ENCODE data around the gene CTIF. TPM values are rescaled to one million over a fixed set of nuclear protein-coding genes. Genes with fewer than 3 reads are reported as not detected.

The CTIF gene
- polyA plus RNA-seq, 1 experiment, result 40.2 TPM

DNA sequence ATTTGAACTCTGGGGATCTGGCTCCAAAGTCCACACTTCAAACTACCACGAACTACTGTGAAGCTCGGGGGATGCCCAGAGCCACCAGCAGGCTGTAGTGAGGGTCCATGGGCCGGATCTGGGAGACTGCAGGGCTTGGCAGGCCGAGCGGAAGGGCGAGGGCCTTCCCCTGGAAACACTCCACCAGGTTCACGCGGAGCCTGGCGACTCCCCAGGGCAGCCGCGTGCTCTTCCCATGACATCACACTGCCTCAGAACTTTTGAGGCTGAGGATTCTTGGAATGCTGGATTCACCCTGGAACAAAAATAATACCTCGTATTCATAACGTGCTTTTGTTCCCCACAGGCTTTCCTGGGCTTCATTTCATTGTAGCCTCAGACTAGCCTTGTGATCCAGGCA is 210.9 kb downstream of the CTIF start:
- Histone ChIP-seq H3K27me3 (ENCODE audit: control insufficient read depth, insufficient read depth, low read length) (no peaks in the 10 kb centered on the region), H3K27ac (ENCODE audit: low read depth, low read length) (peak overlapping the region; percentile 21), H3K4me3 (ENCODE audit: low read depth, low read length) (no peak overlapping the region), H3K9me3 (ENCODE audit: control insufficient read depth, insufficient read depth, low read length) (no peaks in the 10 kb centered on the region; the same call in 1 of the 2 replicates)
- ChIA-PET POLR2A (no interaction called here), CTCF (no interaction called here)
- no peak for DNase-seq (ENCODE audit: low read depth, low spot score)
- TF ChIP-seq, protein P1, sequence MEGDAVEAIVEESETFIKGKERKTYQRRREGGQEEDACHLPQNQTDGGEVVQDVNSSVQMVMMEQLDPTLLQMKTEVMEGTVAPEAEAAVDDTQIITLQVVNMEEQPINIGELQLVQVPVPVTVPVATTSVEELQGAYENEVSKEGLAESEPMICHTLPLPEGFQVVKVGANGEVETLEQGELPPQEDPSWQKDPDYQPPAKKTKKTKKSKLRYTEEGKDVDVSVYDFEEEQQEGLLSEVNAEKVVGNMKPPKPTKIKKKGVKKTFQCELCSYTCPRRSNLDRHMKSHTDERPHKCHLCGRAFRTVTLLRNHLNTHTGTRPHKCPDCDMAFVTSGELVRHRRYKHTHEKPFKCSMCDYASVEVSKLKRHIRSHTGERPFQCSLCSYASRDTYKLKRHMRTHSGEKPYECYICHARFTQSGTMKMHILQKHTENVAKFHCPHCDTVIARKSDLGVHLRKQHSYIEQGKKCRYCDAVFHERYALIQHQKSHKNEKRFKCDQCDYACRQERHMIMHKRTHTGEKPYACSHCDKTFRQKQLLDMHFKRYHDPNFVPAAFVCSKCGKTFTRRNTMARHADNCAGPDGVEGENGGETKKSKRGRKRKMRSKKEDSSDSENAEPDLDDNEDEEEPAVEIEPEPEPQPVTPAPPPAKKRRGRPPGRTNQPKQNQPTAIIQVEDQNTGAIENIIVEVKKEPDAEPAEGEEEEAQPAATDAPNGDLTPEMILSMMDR (IDR thresholded peaks at IDR 0.05; ENCODE audit: low read depth, low read length), result no peak

DNA sequence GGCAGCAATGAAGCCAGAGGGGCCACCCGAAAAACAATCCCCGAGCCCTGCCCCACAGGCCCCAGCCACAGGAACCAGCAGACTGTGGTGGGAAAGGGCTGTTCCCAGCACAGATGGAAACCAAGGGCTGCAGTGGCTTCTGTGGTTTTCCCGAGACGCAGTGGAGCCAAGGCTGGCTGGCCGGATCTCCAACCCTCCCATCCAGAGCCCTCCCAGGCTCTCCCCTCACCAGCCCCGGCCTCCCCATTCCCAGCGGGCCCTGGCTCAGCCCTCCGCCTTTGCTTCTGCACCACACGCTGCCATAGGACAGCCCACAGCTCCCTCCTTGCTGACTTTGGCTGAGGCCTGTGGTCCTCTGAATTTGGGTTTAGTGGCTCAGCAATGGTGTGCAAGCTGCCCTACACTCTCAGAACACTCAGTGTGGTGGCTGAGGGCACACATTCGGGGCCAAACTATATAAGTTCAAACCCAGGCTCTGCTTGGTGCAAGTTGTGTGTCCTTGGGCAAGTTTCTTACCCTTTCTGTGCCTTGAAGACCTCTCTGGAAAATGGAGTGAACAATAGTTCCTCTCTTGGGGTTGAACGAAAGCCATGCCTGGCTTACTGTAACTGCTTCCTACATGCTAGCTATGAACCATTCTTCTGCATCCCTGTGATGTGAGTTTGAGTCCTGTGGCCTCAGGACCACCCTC is 211.8 kb downstream of the CTIF start:
- CTCF ChIA-PET, result no interaction called here
- H3K4me3 ChIP-seq (ENCODE audit: low read depth, low read length), result no peak overlapping the region
- H3K9me3 ChIP-seq (ENCODE audit: control insufficient read depth, insufficient read depth, low read length), result no peaks in the 10 kb centered on the region; the same call in 1 of the 2 replicates
- TF ChIP-seq, protein P1 (IDR thresholded peaks at IDR 0.05; ENCODE audit: low read depth, low read length), result no peak
- POLR2A ChIA-PET, result no interaction called here
- no peaks in the 10 kb centered on the region for H3K27me3 ChIP-seq (ENCODE audit: control insufficient read depth, insufficient read depth, low read length)
- H3K27ac ChIP-seq (ENCODE audit: low read depth, low read length), result no peak overlapping the region
- DNase-seq (ENCODE audit: low read depth, low spot score), result no peak

DNA sequence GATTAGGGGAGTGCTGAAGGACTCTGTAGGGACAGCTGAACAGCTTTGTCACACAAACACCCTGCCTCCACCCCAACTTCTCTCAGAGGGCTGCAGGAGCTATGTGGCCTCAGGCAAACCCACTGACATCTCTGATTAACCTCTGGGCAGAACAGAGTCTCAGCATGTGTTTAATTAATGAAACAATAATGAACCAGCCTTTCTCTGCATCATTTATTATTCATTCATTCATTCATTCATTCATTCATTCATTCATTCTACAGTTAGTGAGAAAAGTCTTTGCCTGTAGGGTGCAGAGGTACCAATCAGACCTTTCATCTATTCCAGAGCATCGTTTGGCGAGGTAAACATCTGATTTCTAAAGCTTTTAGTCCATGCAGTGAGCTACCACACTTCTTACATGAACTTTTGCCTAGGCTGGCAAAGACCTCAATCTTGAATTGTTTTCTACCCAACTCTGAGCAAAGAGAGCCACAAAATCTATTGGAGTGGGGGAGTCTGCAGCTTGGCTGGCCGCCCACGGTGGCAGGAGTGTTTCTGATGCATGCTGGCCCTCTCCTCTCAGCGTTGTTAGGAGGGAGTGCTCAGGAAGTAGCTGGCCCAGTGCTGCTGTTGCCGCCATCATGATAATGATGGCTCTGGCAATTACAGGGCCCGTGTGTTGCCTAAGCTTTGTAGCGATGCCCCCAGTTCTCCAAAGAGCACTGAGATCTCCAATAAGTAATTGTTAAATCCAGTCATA is 213.1 kb downstream of the CTIF start:
- ChIA-PET CTCF (no interaction called here), POLR2A (no interaction called here)
- TF ChIP-seq, protein P1 (IDR thresholded peaks at IDR 0.05; ENCODE audit: low read depth, low read length), result no peak
- Histone ChIP-seq H3K27ac (ENCODE audit: low read depth, low read length) (no peak overlapping the region), H3K4me3 (ENCODE audit: low read depth, low read length) (no peak overlapping the region), H3K27me3 (ENCODE audit: control insufficient read depth, insufficient read depth, low read length) (no peaks in the 10 kb centered on the region), H3K9me3 (ENCODE audit: control insufficient read depth, insufficient read depth, low read length) (no peaks in the 10 kb centered on the region; the same call in 1 of the 2 replicates)
- no peak for DNase-seq (ENCODE audit: low read depth, low spot score)

DNA sequence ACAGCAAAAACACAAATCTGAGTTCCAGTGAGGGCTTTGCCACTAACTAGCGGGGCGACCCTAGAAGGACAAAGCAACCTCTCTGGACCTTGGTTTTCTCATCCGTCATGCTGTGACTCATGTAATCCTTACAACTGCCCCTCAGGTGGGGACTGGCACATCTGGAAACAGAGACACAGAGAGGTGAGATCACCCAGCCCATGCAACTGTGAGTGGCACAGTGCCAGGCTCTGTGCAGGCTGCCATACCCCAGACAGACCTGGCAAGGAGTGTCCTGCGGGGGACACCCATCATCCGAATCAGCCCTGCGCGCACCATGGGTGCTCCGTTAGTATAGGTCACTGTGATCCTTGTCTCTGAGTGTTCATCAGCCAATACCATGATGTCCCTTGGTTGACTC is 213.6 kb downstream of the CTIF start:
- no peak for DNase-seq (ENCODE audit: low read depth, low spot score)
- TF ChIP-seq, protein P1 (IDR thresholded peaks at IDR 0.05; ENCODE audit: low read depth, low read length), result no peak
- no peaks in the 10 kb centered on the region; the same call in 1 of the 2 replicates for H3K9me3 ChIP-seq (ENCODE audit: control insufficient read depth, insufficient read depth, low read length)
- H3K27me3 ChIP-seq (ENCODE audit: control insufficient read depth, insufficient read depth, low read length), result no peaks in the 10 kb centered on the region
- ChIA-PET POLR2A (no interaction called here), CTCF (no interaction called here)
- no peak overlapping the region for H3K4me3 ChIP-seq (ENCODE audit: low read depth, low read length)
- H3K27ac ChIP-seq (ENCODE audit: low read depth, low read length), result no peak overlapping the region

DNA sequence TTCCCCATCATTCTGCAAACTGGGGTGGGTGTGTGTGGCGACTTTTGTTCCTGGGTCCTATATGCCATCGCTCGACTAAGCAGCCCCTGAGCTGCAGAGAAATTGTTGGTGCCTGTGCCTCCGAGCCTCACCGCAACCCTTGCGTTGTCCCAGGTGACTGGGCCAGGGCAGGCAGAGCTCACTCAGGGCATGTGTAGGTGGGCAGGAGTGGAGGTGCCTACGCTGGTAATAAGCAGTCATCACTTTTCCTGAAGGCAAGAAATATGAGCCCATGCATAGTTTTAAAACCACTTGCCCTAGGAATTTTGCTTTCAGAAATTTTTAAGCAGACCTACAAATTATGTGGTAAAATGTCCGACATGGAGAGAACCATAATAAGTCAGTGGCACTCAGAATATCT is 214.1 kb downstream of the CTIF start:
- CTCF ChIA-PET, result no interaction called here
- Histone ChIP-seq H3K27ac (ENCODE audit: low read depth, low read length) (no peak overlapping the region), H3K9me3 (ENCODE audit: control insufficient read depth, insufficient read depth, low read length) (no peaks in the 10 kb centered on the region; the same call in 1 of the 2 replicates), H3K27me3 (ENCODE audit: control insufficient read depth, insufficient read depth, low read length) (no peaks in the 10 kb centered on the region), H3K4me3 (ENCODE audit: low read depth, low read length) (no peak overlapping the region)
- POLR2A ChIA-PET, result no interaction called here
- TF ChIP-seq, protein P1 (IDR thresholded peaks at IDR 0.05; ENCODE audit: low read depth, low read length), result no peak
- DNase-seq (ENCODE audit: low read depth, low spot score), result no peak

Measured in AG04450 (cell line).